ENCODE results near the gene SSBP2.
"Not testable (repeated sequence)": the region's sequence is repeated elsewhere in the genome, so short reads cannot be mapped to it uniquely, and the experiment has no call there.

Gene SSBP2

GRCh38 chr5:81665795-81666194 lies 85.1 kb downstream of the SSBP2 start:
- no peak for DNase-seq

- not testable (repeated sequence) for DNase-seq
Observed at GRCh38 chr5:81660624-81661023, 90.3 kb downstream of the SSBP2 start.

GRCh38 chr5:81657386-81657785 lies 93.5 kb downstream of the SSBP2 start:
- no peak for DNase-seq

GRCh38 chr5:81656783-81657182 lies 94.1 kb downstream of the SSBP2 start:
- DNase-seq = no peak

- DNase-seq = no peak
Observed at GRCh38 chr5:81650987-81651386, 99.9 kb downstream of the SSBP2 start.

- no peak for DNase-seq
Observed at GRCh38 chr5:81646469-81646995, 104.4 kb downstream of the SSBP2 start.

- DNase-seq = no peak
Observed at GRCh38 chr5:81642210-81642609, 108.7 kb downstream of the SSBP2 start.

GRCh38 chr5:81639556-81639955 lies 111.3 kb downstream of the SSBP2 start:
- DNase-seq = no peak

- DNase-seq = no peak
Observed at GRCh38 chr5:81638471-81638870, 112.4 kb downstream of the SSBP2 start.

GRCh38 chr5:81633891-81634290 lies 117.0 kb downstream of the SSBP2 start:
- DNase-seq = no peak

GRCh38 chr5:81633471-81633870 lies 117.4 kb downstream of the SSBP2 start:
- no peak for DNase-seq

- DNase-seq = no peak
Observed at GRCh38 chr5:81632679-81633078, 118.2 kb downstream of the SSBP2 start.

GRCh38 chr5:81631621-81632020 lies 119.3 kb downstream of the SSBP2 start:
- no peak for DNase-seq

- DNase-seq = no peak
Observed at GRCh38 chr5:81631124-81631523, 119.8 kb downstream of the SSBP2 start.

- DNase-seq = no peak
Observed at GRCh38 chr5:81630684-81631083, 120.2 kb downstream of the SSBP2 start.

- DNase-seq = no peak
Observed at GRCh38 chr5:81629986-81630385, 120.9 kb downstream of the SSBP2 start.

- not testable (repeated sequence) for DNase-seq
Observed at GRCh38 chr5:81628061-81628460, 122.8 kb downstream of the SSBP2 start.

GRCh38 chr5:81626524-81626923 lies 124.4 kb downstream of the SSBP2 start:
- DNase-seq = no peak

- no peak for DNase-seq
Observed at GRCh38 chr5:81609810-81610375, 141.0 kb downstream of the SSBP2 start.

- peak in 1 of 58 donors; percentile 3 for DNase-seq
Observed at GRCh38 chr5:81608976-81609375, 141.9 kb downstream of the SSBP2 start.

GRCh38 chr5:81607693-81608092 lies 143.2 kb downstream of the SSBP2 start:
- DNase-seq = no peak

GRCh38 chr5:81606150-81606549 lies 144.7 kb downstream of the SSBP2 start:
- no peak for DNase-seq

GRCh38 chr5:81605299-81605698 lies 145.6 kb downstream of the SSBP2 start:
- DNase-seq = no peak

GRCh38 chr5:81604193-81604592 lies 146.7 kb downstream of the SSBP2 start:
- no peak for DNase-seq
